Measurements from ENCODE around the gene APP. TPM values are rescaled to one million over a fixed set of nuclear protein-coding genes. Genes with fewer than 3 reads are reported as not detected.

APP gene
- total RNA-seq, 1 experiment from 2014 or later = 329 TPM

- DNase-seq (ENCODE audit: low read depth) = no peak
Observed at GRCh38 chr21:26127073-26127814, 43.3 kb downstream of the APP start.

- no peak for DNase-seq (ENCODE audit: low read depth)
Observed at GRCh38 chr21:26126168-26126553, 44.4 kb downstream of the APP start.

DNA sequence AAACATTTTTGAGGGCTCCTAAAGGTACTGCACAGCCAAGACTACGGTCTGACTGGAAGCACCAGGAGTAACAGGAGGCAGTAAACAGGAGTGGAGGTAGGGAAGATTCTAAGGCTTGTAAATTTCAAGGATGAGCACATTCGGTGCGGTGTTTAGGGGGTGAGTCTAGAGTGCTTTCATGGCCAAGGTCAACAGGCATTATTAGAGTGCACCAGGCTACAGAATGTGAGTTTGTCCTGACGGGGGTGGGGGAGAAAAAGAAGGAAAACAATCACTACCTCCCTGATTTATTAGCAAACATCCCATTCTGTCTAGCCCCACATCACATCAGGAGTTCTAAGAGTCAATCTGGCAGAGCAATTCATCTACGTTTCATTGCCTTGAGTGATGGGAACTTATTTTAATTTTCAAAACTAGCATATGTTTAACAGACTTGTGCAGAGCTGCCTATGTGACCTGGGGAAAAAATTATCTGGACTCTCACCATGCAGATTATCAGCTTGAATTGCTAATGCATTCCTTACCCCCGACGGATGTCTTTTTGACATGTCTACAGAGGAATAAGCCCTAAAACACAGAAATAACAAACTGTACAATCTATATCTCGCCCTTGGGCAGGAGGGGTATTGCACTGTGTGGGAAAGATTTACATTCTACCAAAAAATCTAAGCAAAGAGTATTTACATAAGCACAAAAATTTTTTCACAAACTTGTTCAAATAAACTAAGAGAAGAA is 45.0 kb downstream of the APP start:
- no peak for DNase-seq (ENCODE audit: low read depth)

GRCh38 chr21:26124896-26125295 is 45.7 kb downstream of the APP start:
- no peak for DNase-seq (ENCODE audit: low read depth)

- peak; percentile 66 for DNase-seq (ENCODE audit: low read depth)
Observed at GRCh38 chr21:26124421-26124833, 46.1 kb downstream of the APP start.

GRCh38 chr21:26123012-26123411 is 47.6 kb downstream of the APP start:
- DNase-seq (ENCODE audit: low read depth) = no peak

- no peak for DNase-seq (ENCODE audit: low read depth)
Observed at GRCh38 chr21:26120828-26121227, 49.7 kb downstream of the APP start.

GRCh38 chr21:26119906-26120305 is 50.7 kb downstream of the APP start:
- no peak for DNase-seq (ENCODE audit: low read depth)

DNA sequence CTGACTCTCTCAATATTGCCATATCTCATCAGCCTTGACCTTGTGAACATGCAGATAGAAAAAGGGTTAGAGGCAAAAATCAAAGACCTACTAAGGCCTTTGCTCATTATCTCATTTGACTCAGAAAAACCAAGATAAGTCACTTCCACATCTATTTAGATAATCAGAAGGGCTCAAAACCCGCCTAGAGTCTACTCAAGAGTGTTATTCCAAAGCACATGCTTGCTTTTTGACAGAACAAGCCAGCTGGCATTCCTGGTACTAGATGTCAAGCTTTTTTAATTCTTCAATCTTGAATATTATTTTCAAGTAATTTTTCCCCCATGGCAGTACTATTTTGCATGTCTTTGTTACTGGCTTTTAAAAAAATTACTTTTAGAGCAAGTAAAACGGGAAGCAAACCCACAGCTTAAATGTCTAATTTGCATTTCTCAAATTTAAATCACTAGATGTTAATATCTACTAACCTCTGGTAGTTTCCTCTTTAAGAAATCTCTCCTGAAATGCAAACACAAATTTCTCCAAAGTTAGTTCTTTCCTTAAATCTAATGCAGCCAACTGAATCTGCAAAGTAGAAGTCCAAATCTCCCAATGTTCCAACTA is 51.5 kb downstream of the APP start:
- no peak for DNase-seq (ENCODE audit: low read depth)

GRCh38 chr21:26117972-26118367 is 52.6 kb downstream of the APP start:
- DNase-seq (ENCODE audit: low read depth) = no peak

DNA sequence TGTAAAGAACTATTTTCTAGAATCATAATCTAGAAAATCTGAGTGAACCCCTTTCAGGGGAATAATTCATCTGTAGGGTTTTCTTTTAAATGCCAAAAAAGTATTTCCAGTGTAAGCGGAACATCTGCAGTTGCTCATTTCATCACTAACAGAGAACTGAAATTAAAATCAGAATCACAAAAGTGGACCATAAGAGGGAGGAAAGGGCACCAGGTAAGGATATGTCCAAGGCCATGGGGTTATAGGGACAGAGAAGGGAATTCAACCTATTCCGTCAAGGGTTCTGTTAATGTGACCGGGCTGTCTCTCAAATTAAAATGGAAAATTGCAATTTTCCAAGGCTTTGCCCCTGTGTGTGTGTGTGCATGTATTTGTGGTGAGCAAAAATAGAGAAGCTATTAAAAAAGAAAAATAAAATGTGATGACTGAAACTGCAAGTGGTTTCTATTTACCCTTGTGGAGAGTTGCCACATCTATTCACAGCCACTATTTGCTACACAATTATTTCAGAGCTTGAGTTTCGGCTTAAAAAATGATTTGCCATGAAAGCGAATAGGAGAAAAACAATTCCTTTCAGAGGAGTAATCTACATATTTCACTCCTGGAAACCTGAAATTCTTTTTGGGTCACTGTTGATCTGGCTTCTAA is 53.1 kb downstream of the APP start:
- DNase-seq (ENCODE audit: low read depth) = no peak

- DNase-seq (ENCODE audit: low read depth) = no peak
Observed at GRCh38 chr21:26116456-26117011, 54.0 kb downstream of the APP start.

DNA sequence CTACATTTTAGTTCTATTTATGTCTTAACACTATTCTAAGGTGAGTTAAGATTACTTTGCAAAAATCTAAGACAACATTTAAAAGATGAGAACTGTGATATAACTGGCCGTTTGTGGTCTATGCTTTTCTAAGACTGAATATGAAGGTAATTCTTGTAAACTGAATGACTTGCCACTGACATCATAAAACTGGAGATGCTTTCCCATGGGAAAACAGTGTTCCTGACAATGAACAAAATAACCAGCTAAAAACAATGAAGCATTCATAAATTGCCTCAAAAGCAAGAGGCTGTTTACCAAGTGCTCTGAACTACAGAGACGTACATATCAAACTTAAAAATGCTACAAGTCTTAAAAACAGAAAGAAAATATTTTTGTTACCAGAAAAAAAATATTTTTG is 54.7 kb downstream of the APP start:
- peak; percentile 82 for DNase-seq (ENCODE audit: low read depth)

- no peak for DNase-seq (ENCODE audit: low read depth)
Observed at GRCh38 chr21:26115305-26115704, 55.3 kb downstream of the APP start.

GRCh38 chr21:26112975-26113374 is 57.6 kb downstream of the APP start:
- no peak for DNase-seq (ENCODE audit: low read depth)

- no peak for DNase-seq (ENCODE audit: low read depth)
Observed at GRCh38 chr21:26112127-26112742, 58.3 kb downstream of the APP start.

DNA sequence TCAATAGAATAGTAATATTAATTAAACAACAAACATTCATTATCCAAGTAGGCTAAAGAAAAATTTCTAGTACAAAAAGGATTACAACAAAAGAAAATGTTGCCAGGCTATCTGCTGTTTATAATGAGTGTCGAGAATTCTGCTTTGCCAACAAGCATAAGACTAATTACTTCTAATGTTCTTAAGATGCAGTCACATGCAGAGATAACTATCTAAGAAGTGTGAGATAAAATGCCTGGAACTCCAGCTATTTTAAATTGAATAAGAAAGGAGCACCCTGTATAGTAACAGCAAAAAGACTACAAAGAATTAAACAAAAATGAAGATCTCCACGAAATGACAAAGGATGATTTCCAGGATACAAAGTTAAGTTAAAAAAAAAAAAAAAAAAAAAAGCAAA is 59.9 kb downstream of the APP start:
- DNase-seq (ENCODE audit: low read depth) = no peak

- DNase-seq (ENCODE audit: low read depth) = no peak
Observed at GRCh38 chr21:26107429-26107828, 63.1 kb downstream of the APP start.

GRCh38 chr21:26106562-26106961 is 64.0 kb downstream of the APP start:
- no peak for DNase-seq (ENCODE audit: low read depth)

DNA sequence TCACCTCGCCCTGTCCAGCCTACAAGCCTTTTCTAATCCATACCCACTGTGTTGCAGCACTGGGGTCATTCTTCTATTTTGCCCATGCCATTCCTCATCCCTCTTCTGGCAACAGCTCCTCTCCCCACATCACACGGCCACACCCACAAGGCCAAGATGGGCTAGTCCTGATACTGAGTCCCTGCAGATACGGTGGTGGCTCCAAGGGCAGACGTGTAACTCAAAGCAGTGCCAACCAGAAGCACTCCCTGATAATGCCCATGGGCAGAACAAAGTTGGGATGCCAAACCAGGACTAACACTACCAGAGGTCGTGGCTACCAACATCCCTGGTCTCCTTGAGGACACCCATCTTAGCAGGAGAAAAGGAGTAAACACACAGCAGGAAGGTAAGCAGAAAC is 64.8 kb downstream of the APP start:
- no peak for DNase-seq (ENCODE audit: low read depth)

GRCh38 chr21:26100573-26100972 is 70.0 kb downstream of the APP start:
- DNase-seq (ENCODE audit: low read depth) = no peak
